DOHH2 (cell line): ENCODE measurements around the gene MYNN.

Experiments used
- EZH2phosphoT487 ChIP-seq: fragments of 200-600 bp; sonication (generic); IDR thresholded peaks from 2 replicates; pipeline ENCODE4 v1.6.1; 2017; ENCODE audit warnings: borderline replicate concordance, mild to moderate bottlenecking, antibody characterized with exemption, low read length, moderate library complexity, mixed read lengths
- TF ChIP-seq, protein P1 (sequence below): fragments of 200-600 bp; sonication (generic); IDR thresholded peaks from one replicate; pipeline ENCODE4 v1.5.1; 2014; ENCODE audit warnings: antibody characterized with exemption, mild to moderate bottlenecking, low read depth, low read length; ENCODE audit not compliant: poor library complexity, severe bottlenecking

- TF ChIP-seq, protein P1, sequence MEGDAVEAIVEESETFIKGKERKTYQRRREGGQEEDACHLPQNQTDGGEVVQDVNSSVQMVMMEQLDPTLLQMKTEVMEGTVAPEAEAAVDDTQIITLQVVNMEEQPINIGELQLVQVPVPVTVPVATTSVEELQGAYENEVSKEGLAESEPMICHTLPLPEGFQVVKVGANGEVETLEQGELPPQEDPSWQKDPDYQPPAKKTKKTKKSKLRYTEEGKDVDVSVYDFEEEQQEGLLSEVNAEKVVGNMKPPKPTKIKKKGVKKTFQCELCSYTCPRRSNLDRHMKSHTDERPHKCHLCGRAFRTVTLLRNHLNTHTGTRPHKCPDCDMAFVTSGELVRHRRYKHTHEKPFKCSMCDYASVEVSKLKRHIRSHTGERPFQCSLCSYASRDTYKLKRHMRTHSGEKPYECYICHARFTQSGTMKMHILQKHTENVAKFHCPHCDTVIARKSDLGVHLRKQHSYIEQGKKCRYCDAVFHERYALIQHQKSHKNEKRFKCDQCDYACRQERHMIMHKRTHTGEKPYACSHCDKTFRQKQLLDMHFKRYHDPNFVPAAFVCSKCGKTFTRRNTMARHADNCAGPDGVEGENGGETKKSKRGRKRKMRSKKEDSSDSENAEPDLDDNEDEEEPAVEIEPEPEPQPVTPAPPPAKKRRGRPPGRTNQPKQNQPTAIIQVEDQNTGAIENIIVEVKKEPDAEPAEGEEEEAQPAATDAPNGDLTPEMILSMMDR: no peak
- TF ChIP-seq EZH2phosphoT487: no peak
Observed at GRCh38 chr3:169836078-169836941, 63.1 kb downstream of the MYNN start.
